Thyroid gland (tissue), 4 donors: Measurements from ENCODE around the gene CNTNAP3B.
"Not testable (repeated sequence)": the region's sequence is repeated elsewhere in the genome, so short reads cannot be mapped to it uniquely, and the experiment has no call there.

ENCODE experiments used
- CTCF ChIP-seq, 6 experiments: fragments of 200-600 bp in 3 of 6; fragments of 450-650 bp in 3 of 6; sonication (generic) in 3 of 6; IDR thresholded peaks; one replicate each; pipeline ENCODE4 v1.5.1; 2016 to 2019; ENCODE audit warnings: antibody characterized with exemption in 6 of 6, mild to moderate bottlenecking in 2 of 6, inconsistent platforms in 1 of 6, moderate library complexity in 1 of 6
- POLR2A ChIP-seq, 2 donors: fragments of 450-650 bp; IDR thresholded peaks; one replicate each; pipeline ENCODE4 v1.6.1; 2017; ENCODE audit warnings: antibody characterized with exemption in 2 of 2, mild to moderate bottlenecking in 2 of 2, moderate library complexity in 1 of 2

- TF ChIP-seq CTCF, POLR2A (IDR thresholded peaks at IDR 0.05): not testable (repeated sequence)
These were observed 48.9 kb downstream of the CNTNAP3B start for GRCh38 chr9:42080376-42080775.
